GM12865 (cell line): Measurements from ENCODE around the gene HRH1.
"Not testable (repeated sequence)": the region's sequence is repeated elsewhere in the genome, so short reads cannot be mapped to it uniquely, and the experiment has no call there.

Experiments
- DNase-seq: peaks from one replicate; pipeline ENCODE4 v3.0.0; 2010; ENCODE audit warnings: low read depth
- H3K4me3 ChIP-seq: 2 replicates; pipeline ENCODE4 v1.5.1; 2011; ENCODE audit warnings: mild to moderate bottlenecking, low read depth, low read length, control low read depth
- TF ChIP-seq, protein P1 (sequence below): IDR thresholded peaks from 2 replicates; pipeline ENCODE4 v1.5.1; 2011; ENCODE audit warnings: low read length, control low read depth, low read depth, inconsistent platforms; ENCODE audit not compliant: insufficient read depth; ENCODE audit errors: missing control alignments

Gene HRH1

GRCh38 chr3:11250902-11251806, 96.9 kb downstream of the HRH1 start:
- TF ChIP-seq, protein P1, sequence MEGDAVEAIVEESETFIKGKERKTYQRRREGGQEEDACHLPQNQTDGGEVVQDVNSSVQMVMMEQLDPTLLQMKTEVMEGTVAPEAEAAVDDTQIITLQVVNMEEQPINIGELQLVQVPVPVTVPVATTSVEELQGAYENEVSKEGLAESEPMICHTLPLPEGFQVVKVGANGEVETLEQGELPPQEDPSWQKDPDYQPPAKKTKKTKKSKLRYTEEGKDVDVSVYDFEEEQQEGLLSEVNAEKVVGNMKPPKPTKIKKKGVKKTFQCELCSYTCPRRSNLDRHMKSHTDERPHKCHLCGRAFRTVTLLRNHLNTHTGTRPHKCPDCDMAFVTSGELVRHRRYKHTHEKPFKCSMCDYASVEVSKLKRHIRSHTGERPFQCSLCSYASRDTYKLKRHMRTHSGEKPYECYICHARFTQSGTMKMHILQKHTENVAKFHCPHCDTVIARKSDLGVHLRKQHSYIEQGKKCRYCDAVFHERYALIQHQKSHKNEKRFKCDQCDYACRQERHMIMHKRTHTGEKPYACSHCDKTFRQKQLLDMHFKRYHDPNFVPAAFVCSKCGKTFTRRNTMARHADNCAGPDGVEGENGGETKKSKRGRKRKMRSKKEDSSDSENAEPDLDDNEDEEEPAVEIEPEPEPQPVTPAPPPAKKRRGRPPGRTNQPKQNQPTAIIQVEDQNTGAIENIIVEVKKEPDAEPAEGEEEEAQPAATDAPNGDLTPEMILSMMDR = no peak
- H3K4me3 ChIP-seq = no peak overlapping the region
- no peak for DNase-seq

DNA sequence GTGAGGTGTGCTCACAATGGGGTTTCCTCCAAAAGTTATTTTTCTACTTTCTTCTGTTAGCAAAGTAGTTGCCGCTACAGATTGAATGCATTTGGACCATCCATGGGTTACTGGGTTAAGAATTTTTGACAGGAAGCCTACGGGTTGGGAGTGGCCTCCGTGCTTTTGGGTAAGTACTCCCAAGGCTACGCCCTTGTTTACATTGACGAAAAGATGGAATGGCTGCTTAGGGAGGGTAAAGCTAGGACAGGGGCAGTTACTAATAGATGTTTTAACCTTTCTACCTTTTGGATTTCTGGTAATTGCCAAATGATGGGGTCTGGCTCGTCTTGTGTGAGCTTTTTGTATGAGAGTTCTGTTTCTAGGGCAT, 97.5 kb downstream of the HRH1 start:
- no peak for DNase-seq
- H3K4me3 ChIP-seq = no peak overlapping the region
- TF ChIP-seq, protein P1 = no peak

- no peak for DNase-seq
- no peak overlapping the region for H3K4me3 ChIP-seq
- TF ChIP-seq, protein P1 = no peak
Measured at GRCh38 chr3:11254876-11255275, 100.6 kb downstream of the HRH1 start.

DNA sequence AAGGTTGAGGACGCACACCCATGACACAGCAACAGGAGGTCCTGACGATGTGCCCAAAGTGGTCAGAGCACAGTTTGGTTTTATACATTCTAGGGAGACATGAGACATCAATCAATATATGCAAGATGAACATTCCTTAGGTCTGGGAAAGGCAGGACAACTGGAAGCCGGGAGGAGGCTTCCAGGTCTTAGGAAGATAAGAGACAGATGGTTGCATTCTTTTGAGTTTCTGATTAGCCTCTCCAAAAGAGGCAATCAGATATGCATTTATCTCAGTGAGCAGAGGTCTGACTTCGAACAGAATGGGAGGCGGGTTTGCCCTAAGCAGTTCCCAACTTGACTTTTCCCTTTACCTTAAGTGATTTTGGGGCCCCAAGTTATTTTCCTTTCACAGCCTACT, 101.2 kb downstream of the HRH1 start:
- H3K4me3 ChIP-seq, DNase-seq: not testable (repeated sequence)

DNA sequence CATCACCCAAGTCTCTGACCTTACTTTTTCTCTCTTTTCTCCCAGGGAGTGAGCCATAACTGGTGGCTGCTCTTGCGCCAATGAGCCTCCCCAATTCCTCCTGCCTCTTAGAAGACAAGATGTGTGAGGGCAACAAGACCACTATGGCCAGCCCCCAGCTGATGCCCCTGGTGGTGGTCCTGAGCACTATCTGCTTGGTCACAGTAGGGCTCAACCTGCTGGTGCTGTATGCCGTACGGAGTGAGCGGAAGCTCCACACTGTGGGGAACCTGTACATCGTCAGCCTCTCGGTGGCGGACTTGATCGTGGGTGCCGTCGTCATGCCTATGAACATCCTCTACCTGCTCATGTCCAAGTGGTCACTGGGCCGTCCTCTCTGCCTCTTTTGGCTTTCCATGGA, 104.7 kb downstream of the HRH1 start:
- no peak for DNase-seq
- H3K4me3 ChIP-seq = no peak overlapping the region
- TF ChIP-seq, protein P1 = no peak

DNA sequence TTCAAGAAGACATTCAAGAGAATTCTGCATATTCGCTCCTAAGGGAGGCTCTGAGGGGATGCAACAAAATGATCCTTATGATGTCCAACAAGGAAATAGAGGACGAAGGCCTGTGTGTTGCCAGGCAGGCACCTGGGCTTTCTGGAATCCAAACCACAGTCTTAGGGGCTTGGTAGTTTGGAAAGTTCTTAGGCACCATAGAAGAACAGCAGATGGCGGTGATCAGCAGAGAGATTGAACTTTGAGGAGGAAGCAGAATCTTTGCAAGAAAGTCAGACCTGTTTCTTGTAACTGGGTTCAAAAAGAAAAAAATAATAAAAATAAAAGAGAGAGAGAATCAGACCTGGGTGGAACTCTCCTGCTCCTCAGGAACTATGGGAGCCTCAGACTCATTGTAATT, 106.2 kb downstream of the HRH1 start:
- H3K4me3 ChIP-seq = no peak overlapping the region
- no peak for DNase-seq
- TF ChIP-seq, protein P1 = no peak

DNA sequence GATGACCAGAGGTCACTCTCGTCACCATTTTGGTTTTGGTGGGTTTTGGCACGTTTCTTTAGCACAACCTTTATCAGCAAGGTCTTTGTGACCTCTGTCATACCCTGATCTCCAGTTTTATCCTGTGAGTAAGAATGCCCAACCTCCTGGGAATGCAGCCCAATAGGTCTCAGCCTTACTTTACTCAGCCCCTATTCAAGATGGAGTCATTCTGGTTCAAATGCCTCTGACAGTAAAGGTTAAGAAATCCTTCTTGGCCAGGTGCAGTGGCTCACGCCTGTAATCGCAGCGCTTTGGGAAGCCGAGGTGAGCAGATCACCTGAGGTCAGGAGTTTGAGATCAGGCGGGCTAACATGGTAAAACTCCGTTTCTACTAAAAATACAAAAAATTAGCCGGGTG, 114.7 kb downstream of the HRH1 start:
- no peak for DNase-seq
- TF ChIP-seq, protein P1 = no peak
- H3K4me3 ChIP-seq = no peak overlapping the region
